ENCODE data around the gene SNRNP25. TPM values are rescaled to one million over a fixed set of nuclear protein-coding genes. Genes with fewer than 3 reads are reported as not detected.

Gene SNRNP25
- total and polyA plus RNA-seq, 2 of the 8 experiments (the other 6 are each of a cell fraction or from before 2014, with no cell fraction given) = 53.0 to 58.4 TPM

GRCh38 chr16:63998-64913 lies 10.6 kb downstream of the SNRNP25 start:
- H3K4me1 ChIP-seq (replicated peaks in 1 of 4; ENCODE audit: control insufficient read depth in 3 of 4, insufficient read depth in 4 of 4, low read length in 3 of 4) = peaks cover 0 to 8% (median 3%) of the 10 kb centered on the region in 4 experiments; a peak in 5 of 7 replicates
- no peak for FAIRE-seq
- no peak overlapping the region for H2BK12ac ChIP-seq (ENCODE audit: low read depth, low read length)
- H2BK5ac ChIP-seq (ENCODE audit: low read depth, low read length) = no peak overlapping the region
- no peak overlapping the region for H2BK120ac ChIP-seq (replicated peaks; ENCODE audit: low read depth, low read length)
- 93% methylated on average over 25 of the region's 25 CpGs; no CpG with 5 or more reads in 1 of the 2 experiments for WGBS, 2 experiments (ENCODE audit: extremely low coverage in 1 of 2, insufficient coverage in 1 of 2, insufficient read length in 1 of 2, insufficient replicate concordance in 2 of 2, low coverage in 1 of 2, low lambda C conversion rate in 2 of 2, missing lambda C conversion rate in 1 of 2)
- H2AFZ ChIP-seq (ENCODE audit: low read length) = no peak overlapping the region
- no peak overlapping the region for H3K18ac ChIP-seq (ENCODE audit: extremely low read depth, low read length)
- no peak overlapping the region for H2AK5ac ChIP-seq (ENCODE audit: low read depth, low read length)
- H4K91ac ChIP-seq (replicated peaks; ENCODE audit: insufficient read length, low read length) = no peak overlapping the region
- H3K14ac ChIP-seq (ENCODE audit: insufficient read length) = no peak overlapping the region
- H3K56ac ChIP-seq (replicated peaks; ENCODE audit: insufficient read length, low read depth, low read length) = no peak overlapping the region
- H3K36me3 ChIP-seq (ENCODE audit: control insufficient read depth in 2 of 4, insufficient read depth in 4 of 4, low read length in 3 of 4) = peaks cover 10 to 23% (median 12%) of the 10 kb centered on the region in 4 experiments
- H3K23ac ChIP-seq (ENCODE audit: insufficient read length) = no peak overlapping the region
- H2BK20ac ChIP-seq (ENCODE audit: low read length) = no peak overlapping the region
- no peaks in the 10 kb centered on the region; the same call in 1 of the 2 replicates for H3K23me2 ChIP-seq (ENCODE audit: low read depth, low read length)
- DNase-seq (ENCODE audit: low read depth in 1 of 2, low spot score in 2 of 2) = no peak
- H3K4me2 ChIP-seq (ENCODE audit: insufficient read depth in 1 of 2, low read depth in 2 of 2, low read length in 2 of 2) = no peak overlapping the region
- H2BK15ac ChIP-seq (ENCODE audit: low read length) = no peak overlapping the region
- H3K4me3 ChIP-seq (ENCODE audit: extremely low read depth in 1 of 4, insufficient read depth in 2 of 4, low read depth in 3 of 4, low read length in 4 of 4) = no peak overlapping the region
- H4K5ac ChIP-seq (ENCODE audit: insufficient read length, low read depth, low read length) = no peak overlapping the region
- peaks cover 13 to 28% of the 10 kb centered on the region in 2 experiments for H4K20me1 ChIP-seq (replicated peaks in 1 of 2; ENCODE audit: control insufficient read depth in 1 of 2, insufficient read depth in 2 of 2, low read length in 2 of 2)
- H3K9me3 ChIP-seq (ENCODE audit: insufficient read depth in 2 of 2, low read depth in 1 of 2, low read length in 1 of 2) = no peaks in the 10 kb centered on the region
- H3K27ac ChIP-seq (ENCODE audit: low read depth, low read length) = no peak overlapping the region
- H4K8ac ChIP-seq (ENCODE audit: extremely low read depth, insufficient read depth, low read length) = no peak overlapping the region
- H3K4ac ChIP-seq (replicated peaks; ENCODE audit: insufficient read length, low read depth, low read length) = no peak overlapping the region
- ChIA-PET CTCF (ENCODE audit: partially characterized antibody) (interaction anchor here (0.6 to 21.2 kb wide), 12 partner anchors 8 to 406 kb away, joined by 3 to 856 read pairs (median 6); partner anchors contain the start of gene MPG), POLR2A (ENCODE audit: partially characterized antibody) (interaction anchor here (1.3 to 16.6 kb wide), 6 partner anchors 11 to 30 kb away, joined by 3 to 153 read pairs (median 8); partner anchors contain the start of genes POLR3K and SNRNP25)
- H3K9ac ChIP-seq (replicated peaks in 1 of 4; ENCODE audit: extremely low read depth in 1 of 4, low read depth in 3 of 4, low read length in 3 of 4) = no peak overlapping the region
- H3K79me2 ChIP-seq (ENCODE audit: control insufficient read depth in 1 of 2, insufficient read depth in 2 of 2, low read length in 2 of 2) = no peaks in the 10 kb centered on the region
- H3K27me3 ChIP-seq (replicated peaks in 1 of 4; ENCODE audit: control insufficient read depth in 3 of 4, extremely low read depth in 1 of 4, insufficient read depth in 3 of 4, low read length in 3 of 4) = no peaks in the 10 kb centered on the region
- no peaks in the 10 kb centered on the region for H3K79me1 ChIP-seq (ENCODE audit: low read depth, low read length)
- no peak for TF ChIP-seq SRF (IDR thresholded peaks at IDR 0.05; ENCODE audit: low read depth, low read length)
- TF ChIP-seq TAF7 (optimal IDR thresholded peaks at IDR 0.05; ENCODE audit: borderline replicate concordance, low read depth, low read length) = no peak
- no peak for TF ChIP-seq PHF8 (conservative IDR thresholded peaks at IDR 0.05; ENCODE audit: low read depth, low read length)
- TF ChIP-seq E2F6 (IDR thresholded peaks at IDR 0.05) = no peak
- no peak for TF ChIP-seq GABPA (IDR thresholded peaks at IDR 0.05; ENCODE audit: borderline replicate concordance, insufficient read depth, low read length)
- no peak for TF ChIP-seq SP2 (IDR thresholded peaks at IDR 0.05; ENCODE audit: low read length)
- TF ChIP-seq CHD1 (IDR thresholded peaks at IDR 0.05; ENCODE audit: low read depth, low read length) = no peak
- no peak for TF ChIP-seq NANOG (IDR thresholded peaks at IDR 0.05; ENCODE audit: insufficient read depth, low read depth, low read length, poor library complexity, severe bottlenecking)
